Esophagus squamous epithelium (tissue), 5 donors: ENCODE measurements around the gene SLC10A7. TPM values are rescaled to one million over a fixed set of nuclear protein-coding genes. Genes with fewer than 3 reads are reported as not detected.

ENCODE experiments used
- DNase-seq: peaks from one replicate; lab custom pipeline; 2025; lab: John Stamatoyannopoulos, UW
- H3K27ac ChIP-seq, 4 donors: fragments of 200-600 bp; sonication (generic); one replicate each; pipeline ENCODE4 v1.5.1; 2016 to 2019; ENCODE audit warnings: mild to moderate bottlenecking in 1 of 4
- H3K27me3 ChIP-seq, 4 donors: fragments of 200-600 bp; sonication (generic); 1 replicate in 3 of 4; 2 replicates in 1 of 4; pipeline versions ENCODE4 v1.5.1 to v1.6.0; 2017 to 2021; ENCODE audit warnings: antibody characterized with exemption in 1 of 4
- H3K36me3 ChIP-seq, 3 donors: fragments of 200-600 bp; sonication (generic); one replicate each; pipeline ENCODE4 v1.5.1; 2016 to 2019
- H3K4me1 ChIP-seq, 3 donors: fragments of 200-600 bp; sonication (generic); one replicate each; pipeline ENCODE4 v1.5.1; 2017 to 2019
- H3K4me3 ChIP-seq, 4 donors: fragments of 200-600 bp; sonication (generic); 1 replicate in 3 of 4; 2 replicates in 1 of 4; pipeline ENCODE4 v1.5.1; 2016 to 2019; ENCODE audit warnings: mild to moderate bottlenecking in 2 of 4, moderate library complexity in 1 of 4
- H3K9me3 ChIP-seq, 3 donors: fragments of 200-600 bp; sonication (generic); one replicate each; pipeline ENCODE4 v1.5.1; 2016 to 2019
- POLR2A ChIP-seq, 4 donors: fragments of 450-650 bp; IDR thresholded peaks; one replicate each; pipeline ENCODE4 v1.6.1; 2017; ENCODE audit warnings: antibody characterized with exemption in 4 of 4, mild to moderate bottlenecking in 4 of 4, moderate library complexity in 3 of 4
- WGBS, 2 donors: methylation state at CpG; one replicate each; pipeline ENCODE4 v1.1.5; 2018; 5-methylcytosine and 5-hydroxymethylcytosine counted together
- intact Hi-C: fragments of 100-400 bp; cut with DNase I; formaldehyde crosslinking; loops from one replicate; pipeline ENCODE4 v1.15.0; 2022
- total RNA-seq, 4 donors: library from RNA; depleted of rRNA; stranded (reverse); fragments of >200 nt; gene quantifications; one replicate each; pipeline ENCODE4 v1.1.0, GENCODE V29; 2016
- TF ChIP-seq, protein P1 (sequence below), 6 experiments: fragments of 450-650 bp in 4 of 6; fragments of 200-600 bp in 2 of 6; sonication (generic) in 2 of 6; IDR thresholded peaks; one replicate each; pipeline ENCODE4 v1.5.1; 2016 to 2019; ENCODE audit warnings: antibody characterized with exemption in 6 of 6, mild to moderate bottlenecking in 4 of 6, moderate library complexity in 4 of 6
- donor health status: DM: yes; HTN: yes; CAD: no.

Gene SLC10A7
- total RNA-seq, 4 donors from 2014 or later = 9.7 to 23.5 (median 13.5) TPM

DNA sequence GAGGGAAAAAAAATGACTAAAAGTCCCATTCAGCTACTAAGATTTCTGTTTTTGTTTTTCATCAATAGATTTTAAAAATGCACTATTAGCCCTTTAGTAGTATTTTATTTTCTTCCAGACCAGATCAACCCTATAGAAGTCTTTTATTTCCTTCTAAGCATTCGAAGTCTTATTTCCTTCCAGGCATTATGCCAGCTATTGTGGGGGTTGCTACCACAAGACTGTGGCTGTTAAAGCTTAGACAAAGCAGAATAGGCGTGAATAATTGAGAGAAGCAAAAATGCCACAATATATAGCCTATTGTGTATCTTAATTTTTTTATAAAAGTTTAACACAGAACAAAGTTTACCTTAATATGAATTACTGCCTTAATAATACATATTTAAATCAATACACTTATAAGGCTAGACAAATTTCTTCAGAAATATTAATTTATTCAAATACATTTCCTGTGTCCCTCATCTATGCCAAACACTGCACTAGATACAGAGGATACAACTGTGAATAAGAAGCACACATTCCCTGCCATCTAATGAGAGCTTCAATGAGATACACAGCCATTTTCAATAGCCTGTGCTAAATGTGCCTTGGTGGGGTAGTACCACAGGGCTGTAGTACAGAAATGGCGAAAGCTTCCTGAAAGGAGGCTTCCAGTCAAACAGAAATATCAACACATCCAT lies 33.1 kb downstream of the SLC10A7 start:
- Histone ChIP-seq H3K4me1 (no peaks in the 10 kb centered on the region), H3K4me3 (no peak overlapping the region), H3K27me3 (no peaks in the 10 kb centered on the region), H3K27ac (no peak overlapping the region), H3K36me3 (peaks cover 0 to 24% (median 0%) of the 10 kb centered on the region in 3 donors), H3K9me3 (peaks cover 0 to 5% (median 0%) of the 10 kb centered on the region in 3 donors)
- TF ChIP-seq, protein P1, sequence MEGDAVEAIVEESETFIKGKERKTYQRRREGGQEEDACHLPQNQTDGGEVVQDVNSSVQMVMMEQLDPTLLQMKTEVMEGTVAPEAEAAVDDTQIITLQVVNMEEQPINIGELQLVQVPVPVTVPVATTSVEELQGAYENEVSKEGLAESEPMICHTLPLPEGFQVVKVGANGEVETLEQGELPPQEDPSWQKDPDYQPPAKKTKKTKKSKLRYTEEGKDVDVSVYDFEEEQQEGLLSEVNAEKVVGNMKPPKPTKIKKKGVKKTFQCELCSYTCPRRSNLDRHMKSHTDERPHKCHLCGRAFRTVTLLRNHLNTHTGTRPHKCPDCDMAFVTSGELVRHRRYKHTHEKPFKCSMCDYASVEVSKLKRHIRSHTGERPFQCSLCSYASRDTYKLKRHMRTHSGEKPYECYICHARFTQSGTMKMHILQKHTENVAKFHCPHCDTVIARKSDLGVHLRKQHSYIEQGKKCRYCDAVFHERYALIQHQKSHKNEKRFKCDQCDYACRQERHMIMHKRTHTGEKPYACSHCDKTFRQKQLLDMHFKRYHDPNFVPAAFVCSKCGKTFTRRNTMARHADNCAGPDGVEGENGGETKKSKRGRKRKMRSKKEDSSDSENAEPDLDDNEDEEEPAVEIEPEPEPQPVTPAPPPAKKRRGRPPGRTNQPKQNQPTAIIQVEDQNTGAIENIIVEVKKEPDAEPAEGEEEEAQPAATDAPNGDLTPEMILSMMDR (IDR thresholded peaks at IDR 0.05) = no peak
- TF ChIP-seq POLR2A (IDR thresholded peaks at IDR 0.05) = no peak
- intact Hi-C loops = no loop called here
- WGBS, 2 donors = 53 to 57% methylated on average over 3 of the region's 3 CpGs
- no peak for DNase-seq

DNA sequence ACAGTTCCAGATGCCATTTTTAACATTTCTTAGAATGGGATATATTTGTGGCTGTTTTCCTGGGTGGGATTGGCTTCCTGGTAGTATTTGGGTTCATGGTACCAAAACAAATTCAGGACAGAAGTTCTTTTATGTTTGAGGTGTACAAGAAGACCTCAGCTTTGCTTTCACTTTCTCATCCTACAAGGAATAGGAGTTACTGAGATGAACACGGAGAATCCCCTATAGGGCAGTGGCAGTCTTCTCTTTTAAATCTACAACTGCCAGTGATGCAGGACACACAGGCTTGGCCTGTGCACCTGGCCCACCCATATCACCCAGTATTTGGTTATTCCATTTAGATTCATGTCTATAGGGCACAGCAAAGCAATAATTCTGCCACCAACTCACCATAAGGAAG lies 35.2 kb downstream of the SLC10A7 start:
- TF ChIP-seq, protein P1 (IDR thresholded peaks at IDR 0.05) = no peak
- no peak for TF ChIP-seq POLR2A (IDR thresholded peaks at IDR 0.05)
- H3K4me3 ChIP-seq = no peak overlapping the region
- H3K9me3 ChIP-seq = peaks cover 0 to 17% (median 3%) of the 10 kb centered on the region in 3 donors
- intact Hi-C loops = no loop called here
- WGBS, 2 donors = 86 to 93% methylated on average over 1 of the region's 1 CpG
- no peak for DNase-seq
- no peaks in the 10 kb centered on the region for H3K27me3 ChIP-seq
- peaks cover 0 to 35% (median 0%) of the 10 kb centered on the region in 3 donors for H3K36me3 ChIP-seq
- H3K4me1 ChIP-seq = no peaks in the 10 kb centered on the region
- no peak overlapping the region for H3K27ac ChIP-seq

DNA sequence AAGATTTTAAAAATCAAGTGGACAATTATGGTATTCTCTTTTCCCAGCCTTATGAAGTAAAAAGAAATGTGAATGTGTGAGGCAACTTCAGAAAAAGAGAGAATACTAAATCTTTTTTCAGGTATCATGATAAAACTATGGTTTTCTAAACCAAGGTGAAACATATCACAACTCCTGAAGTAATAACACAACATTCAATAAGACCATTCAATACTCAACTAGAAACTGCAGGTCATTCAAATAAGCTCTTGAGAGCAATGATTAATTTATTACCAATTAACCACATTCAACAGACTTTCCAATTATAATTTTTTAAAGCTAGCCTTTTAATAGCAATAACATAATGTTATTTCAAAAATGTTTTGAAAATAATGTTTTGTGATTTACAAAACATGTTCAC lies 35.8 kb downstream of the SLC10A7 start:
- H3K27me3 ChIP-seq = no peaks in the 10 kb centered on the region
- peaks cover 0 to 17% (median 3%) of the 10 kb centered on the region in 3 donors for H3K9me3 ChIP-seq
- H3K4me3 ChIP-seq = no peak overlapping the region
- intact Hi-C loops = no loop called here
- no peaks in the 10 kb centered on the region for H3K4me1 ChIP-seq
- TF ChIP-seq, protein P1 (IDR thresholded peaks at IDR 0.05) = no peak
- TF ChIP-seq POLR2A (IDR thresholded peaks at IDR 0.05) = no peak
- peaks cover 0 to 35% (median 0%) of the 10 kb centered on the region in 3 donors for H3K36me3 ChIP-seq
- no peak for DNase-seq
- no peak overlapping the region for H3K27ac ChIP-seq

DNA sequence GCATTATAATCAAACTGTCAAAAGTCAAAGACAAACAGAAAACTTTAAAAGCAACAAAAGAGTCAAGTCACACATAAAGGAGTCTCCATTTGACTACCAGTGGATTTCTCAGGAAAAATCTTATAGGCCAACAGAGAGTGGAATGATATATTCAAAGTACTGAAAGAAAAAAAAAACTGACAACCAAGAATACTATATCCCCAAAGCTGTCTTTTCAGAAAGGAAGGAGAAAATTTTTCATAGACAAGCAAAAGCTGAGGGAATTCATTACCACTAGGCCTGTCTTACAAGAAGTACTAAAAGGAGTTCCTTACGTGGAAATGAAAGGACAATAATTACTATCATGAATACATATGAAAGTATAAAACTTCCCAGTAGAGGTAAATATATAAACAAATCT lies 39.0 kb downstream of the SLC10A7 start:
- 100% methylated on average over 1 of the region's 1 CpG for WGBS, 2 donors
- TF ChIP-seq POLR2A (IDR thresholded peaks at IDR 0.05) = no peak
- TF ChIP-seq, protein P1 (IDR thresholded peaks at IDR 0.05) = no peak
- no peak overlapping the region for H3K4me3 ChIP-seq
- H3K9me3 ChIP-seq = peaks cover 0 to 17% (median 3%) of the 10 kb centered on the region in 3 donors
- H3K27me3 ChIP-seq = no peaks in the 10 kb centered on the region
- no peaks in the 10 kb centered on the region for H3K4me1 ChIP-seq
- H3K36me3 ChIP-seq = peaks cover 0 to 32% (median 0%) of the 10 kb centered on the region in 3 donors
- DNase-seq = no peak
- H3K27ac ChIP-seq = no peak overlapping the region
- intact Hi-C loops = no loop called here

DNA sequence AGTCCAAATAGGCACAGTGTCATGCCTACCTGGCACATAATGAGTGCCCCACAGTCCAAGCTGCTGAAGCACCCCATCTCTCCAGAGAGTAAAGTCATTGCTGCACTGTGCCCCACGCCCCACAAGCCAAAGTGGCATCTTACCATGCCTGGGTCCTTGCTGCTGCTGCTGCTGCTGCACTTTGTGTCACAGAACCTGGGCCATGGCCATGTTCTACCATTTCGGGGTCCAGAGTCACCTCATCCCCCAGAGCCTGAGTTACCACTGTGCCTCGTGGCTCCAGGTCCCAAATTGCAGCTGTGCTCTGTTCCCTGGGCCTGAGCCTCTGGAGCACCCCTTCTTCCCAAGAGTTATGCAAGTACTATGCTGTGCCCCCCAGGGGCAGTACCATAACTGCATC lies 40.5 kb downstream of the SLC10A7 start:
- H3K4me1 ChIP-seq = no peaks in the 10 kb centered on the region
- intact Hi-C loops = no loop called here
- WGBS, 2 donors = 100% methylated on average over 1 to 2 of the region's 3 CpGs
- no peak overlapping the region for H3K4me3 ChIP-seq
- H3K27ac ChIP-seq = no peak overlapping the region
- peaks cover 0 to 20% (median 0%) of the 10 kb centered on the region in 3 donors for H3K36me3 ChIP-seq
- H3K27me3 ChIP-seq = no peaks in the 10 kb centered on the region
- DNase-seq = no peak
- TF ChIP-seq, protein P1 (IDR thresholded peaks at IDR 0.05) = no peak
- TF ChIP-seq POLR2A (IDR thresholded peaks at IDR 0.05) = no peak
- H3K9me3 ChIP-seq = peaks cover 0 to 17% (median 3%) of the 10 kb centered on the region in 3 donors
